Measurements from ENCODE around the gene CNOT4. TPM values are rescaled to one million over a fixed set of nuclear protein-coding genes. Genes with fewer than 3 reads are reported as not detected.

Gene CNOT4
- total and polyA plus RNA-seq, 2 of the 8 experiments (the other 6 are each of a cell fraction or from before 2014, with no cell fraction given) = 10.9 to 25.8 TPM

- H2BK12ac ChIP-seq (ENCODE audit: low read depth, low read length) = no peak overlapping the region
- TF ChIP-seq NRF1 (IDR thresholded peaks at IDR 0.05; ENCODE audit: low read depth, low read length) (no peak), GTF2F1 (IDR thresholded peaks at IDR 0.05; ENCODE audit: borderline replicate concordance, low read depth, low read length) (no peak), RFX5 (IDR thresholded peaks at IDR 0.05; ENCODE audit: borderline replicate concordance, low read depth, low read length) (no peak), POLR2AphosphoS5 (IDR thresholded peaks at IDR 0.05; ENCODE audit: low read depth, low read length) (no peak), YY1 (IDR thresholded peaks at IDR 0.05; ENCODE audit: low read depth, low read length) (no peak), ATF3 (IDR thresholded peaks at IDR 0.05; ENCODE audit: insufficient read depth, low read depth, low read length) (no peak), SRF (IDR thresholded peaks at IDR 0.05; ENCODE audit: low read depth, low read length) (no peak), ZNF274 (IDR thresholded peaks at IDR 0.05; ENCODE audit: borderline replicate concordance, extremely low read depth, low read length) (no peak), HDAC2 (IDR thresholded peaks at IDR 0.05; ENCODE audit: borderline replicate concordance in 1 of 2, low read depth in 2 of 2, low read length in 2 of 2) (no peak), TBP (IDR thresholded peaks at IDR 0.05; ENCODE audit: low read depth, low read length) (no peak), SUZ12 (IDR thresholded peaks at IDR 0.05; ENCODE audit: low read length) (no peak)
- peaks cover 0 to 3% of the 10 kb centered on the region in 2 experiments; a peak in 1 of 4 replicates for H3K79me2 ChIP-seq (ENCODE audit: control insufficient read depth in 1 of 2, insufficient read depth in 2 of 2, low read length in 2 of 2)
- no peak overlapping the region for H2BK120ac ChIP-seq (replicated peaks; ENCODE audit: low read depth, low read length)
- H4K5ac ChIP-seq (ENCODE audit: insufficient read length, low read depth, low read length) = no peak overlapping the region
- H3K36me3 ChIP-seq (ENCODE audit: control insufficient read depth in 2 of 4, insufficient read depth in 4 of 4, low read length in 3 of 4) = no peaks in the 10 kb centered on the region
- no peak overlapping the region for H2AFZ ChIP-seq (ENCODE audit: low read length)
- H3K27ac ChIP-seq (ENCODE audit: low read depth, low read length) = no peak overlapping the region
- no peak overlapping the region for H3K9ac ChIP-seq (replicated peaks in 1 of 4; ENCODE audit: extremely low read depth in 1 of 4, low read depth in 3 of 4, low read length in 3 of 4)
- no peak overlapping the region for H3K23ac ChIP-seq (ENCODE audit: insufficient read length)
- H3K14ac ChIP-seq (ENCODE audit: insufficient read length) = no peak overlapping the region
- H2BK5ac ChIP-seq (ENCODE audit: low read depth, low read length) = no peak overlapping the region
- no peak overlapping the region for H3K56ac ChIP-seq (replicated peaks; ENCODE audit: insufficient read length, low read depth, low read length)
- no peak overlapping the region for H3K18ac ChIP-seq (ENCODE audit: extremely low read depth, low read length)
- H4K91ac ChIP-seq (replicated peaks; ENCODE audit: insufficient read length, low read length) = no peak overlapping the region
- H4K8ac ChIP-seq (ENCODE audit: extremely low read depth, insufficient read depth, low read length) = no peak overlapping the region
- no peak overlapping the region for H2AK5ac ChIP-seq (ENCODE audit: low read depth, low read length)
- no peak overlapping the region for H2BK20ac ChIP-seq (ENCODE audit: low read length)
- FAIRE-seq = no peak
- no peak overlapping the region for H2BK15ac ChIP-seq (ENCODE audit: low read length)
- H3K9me3 ChIP-seq (ENCODE audit: insufficient read depth in 2 of 2, low read depth in 1 of 2, low read length in 1 of 2) = no peaks in the 10 kb centered on the region
- no peaks in the 10 kb centered on the region for H4K20me1 ChIP-seq (replicated peaks in 1 of 2; ENCODE audit: control insufficient read depth in 1 of 2, insufficient read depth in 2 of 2, low read length in 2 of 2)
- ChIA-PET CTCF (ENCODE audit: partially characterized antibody) (interaction anchor here (1.0 to 1.9 kb wide), 8 partner anchors 11 to 228 kb away, joined by 3 to 6 read pairs (median 4); partner anchors contain the start of gene NUP205), POLR2A (ENCODE audit: partially characterized antibody) (no interaction called here)
- H3K23me2 ChIP-seq (ENCODE audit: low read depth, low read length) = no peaks in the 10 kb centered on the region
- no peak for DNase-seq (ENCODE audit: low read depth in 1 of 2, low spot score in 2 of 2)
- WGBS, 2 experiments (ENCODE audit: extremely low coverage in 1 of 2, insufficient coverage in 1 of 2, insufficient read length in 1 of 2, insufficient replicate concordance in 2 of 2, low coverage in 1 of 2, low lambda C conversion rate in 2 of 2, missing lambda C conversion rate in 1 of 2) = 97% methylated on average over 3 of the region's 3 CpGs; no CpG with 5 or more reads in 1 of the 2 experiments
- peaks cover 0 to 4% (median 0%) of the 10 kb centered on the region in 4 experiments; a peak in 3 of 7 replicates for H3K4me1 ChIP-seq (replicated peaks in 1 of 4; ENCODE audit: control insufficient read depth in 3 of 4, insufficient read depth in 4 of 4, low read length in 3 of 4)
- no peak overlapping the region for H3K4ac ChIP-seq (replicated peaks; ENCODE audit: insufficient read length, low read depth, low read length)
- no peak overlapping the region for H3K4me3 ChIP-seq (ENCODE audit: extremely low read depth in 1 of 4, insufficient read depth in 2 of 4, low read depth in 3 of 4, low read length in 4 of 4)
- H3K79me1 ChIP-seq (ENCODE audit: low read depth, low read length) = no peaks in the 10 kb centered on the region
- no peaks in the 10 kb centered on the region for H3K27me3 ChIP-seq (replicated peaks in 1 of 4; ENCODE audit: control insufficient read depth in 3 of 4, extremely low read depth in 1 of 4, insufficient read depth in 3 of 4, low read length in 3 of 4)
- no peak overlapping the region for H3K4me2 ChIP-seq (ENCODE audit: insufficient read depth in 1 of 2, low read depth in 2 of 2, low read length in 2 of 2)
These were observed 93.5 kb downstream of the CNOT4 start for GRCh38 chr7:135416431-135416830.
